AG04449 (cell line): ENCODE results near the gene PRRC2A.

Experiments
- CTCF ChIA-PET: fragments of 350-600 bp; formaldehyde crosslinking; extraction: SDS; loops from one replicate; lab custom pipeline; 2021; ENCODE audit warnings: antibody characterized with exemption; lab: Yijun Ruan, JAX
- POLR2A ChIA-PET: fragments of 400-600, 350-600 bp; formaldehyde crosslinking; extraction: SDS; loops from one replicate; lab custom pipeline; 2020; ENCODE audit warnings: antibody characterized with exemption, inconsistent platforms; lab: Yijun Ruan, JAX
- DNase-seq: peaks from one replicate; pipeline ENCODE4 v3.0.0-alpha.2; 2010; ENCODE audit warnings: low read depth, low spot score
- H3K4me3 ChIP-seq: 2 replicates; pipeline ENCODE4 v1.5.1; 2011; ENCODE audit warnings: low read depth, mild to moderate bottlenecking, control low read depth, low read length
- CTCF ChIP-seq: IDR thresholded peaks from one replicate; pipeline ENCODE4 v1.5.1; 2011; ENCODE audit warnings: mild to moderate bottlenecking, moderate library complexity, low read length, control low read depth, inconsistent platforms; ENCODE audit not compliant: insufficient read depth; ENCODE audit errors: missing control alignments

The PRRC2A gene

GRCh38 chr6:31643818-31644454, 23.4 kb downstream of the PRRC2A start:
- no peak for TF ChIP-seq CTCF
- H3K4me3 ChIP-seq, result no peak overlapping the region
- ChIA-PET CTCF (interaction anchor here (0.9 to 1.5 kb wide), 2 partner anchors 17 to 20 kb away, joined by 3 to 4 read pairs; partner anchors contain the start of gene C6orf47), POLR2A (no interaction called here)
- DNase-seq, result no peak

- no peak for TF ChIP-seq CTCF
- ChIA-PET CTCF (interaction anchor here (0.7 to 1.1 kb wide), 2 partner anchors 10 to 12 kb away, joined by 3 read pairs; no protein-coding TSS in a partner anchor), POLR2A (interaction anchor here (0.6 kb wide), 1 partner anchor 11 kb away, joined by 3 read pairs; no protein-coding TSS in a partner anchor)
- no peak for DNase-seq
- H3K4me3 ChIP-seq, result no peak overlapping the region
Observed at GRCh38 chr6:31645325-31645724, 24.8 kb downstream of the PRRC2A start.

GRCh38 chr6:31651602-31652191, 31.2 kb downstream of the PRRC2A start:
- ChIA-PET POLR2A (interaction anchor here (0.6 to 3.6 kb wide), 13 partner anchors 9 to 238 kb away, joined by 3 to 31 read pairs (median 4); partner anchors contain the start of genes C6orf47, CSNK2B, GPANK1 and HSPA1B), CTCF (interaction anchor here (1.1 to 3.9 kb wide), 5 partner anchors 9 to 105 kb away, joined by 3 to 19 read pairs (median 11); partner anchors contain the start of genes ATP6V1G2, C6orf47 and GPANK1)
- no peak for DNase-seq
- no peak for TF ChIP-seq CTCF
- H3K4me3 ChIP-seq, result peak overlapping the region; percentile 91

- POLR2A ChIA-PET, result interaction anchor here (0.6 to 3.6 kb wide), 12 partner anchors 8 to 1607 kb away, joined by 3 to 31 read pairs (median 5); partner anchors contain the start of genes ATP6V1G2, C6orf47, CSNK2B and GPANK1
- H3K4me3 ChIP-seq, result peak overlapping the region; percentile 91
- TF ChIP-seq CTCF, result no peak
- DNase-seq, result no peak
- CTCF ChIA-PET, result interaction anchor here (0.7 to 3.9 kb wide), 5 partner anchors 8 to 72 kb away, joined by 3 to 19 read pairs (median 11); partner anchors contain the start of genes C6orf47 and GPANK1
Observed at GRCh38 chr6:31652925-31653724, 32.6 kb downstream of the PRRC2A start.

- DNase-seq, result no peak
- ChIA-PET POLR2A (interaction anchor here (1.1 to 3.6 kb wide), 2 partner anchors 10 to 160 kb away, joined by 3 to 31 read pairs; partner anchors contain the start of genes CSNK2B and GPANK1), CTCF (interaction anchor here (0.6 to 3.9 kb wide), 3 partner anchors 9 to 1057 kb away, joined by 3 to 19 read pairs (median 6); partner anchors contain the start of gene GPANK1)
- TF ChIP-seq CTCF, result no peak
- H3K4me3 ChIP-seq, result no peak overlapping the region
Observed at GRCh38 chr6:31654574-31655348, 34.2 kb downstream of the PRRC2A start.
